SK-N-SH treated with all-trans-retinoic acid at 6 μM for 48 hours (cell line): Measurements from ENCODE around the gene ST3GAL3.
A peak's percentile ranks its signal among the peaks of the same experiment; 100 is the strongest.
"Not testable (repeated sequence)": the region's sequence is repeated elsewhere in the genome, so short reads cannot be mapped to it uniquely, and the experiment has no call there.

Experiments used
- ATAC-seq: fragments of 200-7000 bp; cut with Tn5 transposase; 3 replicates; pipeline ENCODE4 v1.9.1; 2020; ENCODE audit warnings: mild to moderate bottlenecking, moderate library complexity
- ARNTL ChIP-seq: fragments of 450-650 bp; formaldehyde crosslinking; IDR thresholded peaks from 2 replicates; pipeline ENCODE4 v1.5.0; 2020; ENCODE audit warnings: low read depth, mild to moderate bottlenecking, moderate library complexity, borderline replicate concordance
- BACH2 ChIP-seq: fragments of 250-450 bp; sonication (Bioruptor Pico); IDR thresholded peaks from 2 replicates; pipeline ENCODE4 v1.9.0; 2021; ENCODE audit warnings: mild to moderate bottlenecking, borderline replicate concordance
- CSDC2 ChIP-seq: fragments of 250-450 bp; sonication (Bioruptor Pico); IDR thresholded peaks from 2 replicates; pipeline ENCODE4 v1.5.0; 2020; ENCODE audit warnings: mild to moderate bottlenecking, moderate library complexity
- ESRRG ChIP-seq: fragments of 250-450 bp; sonication (Bioruptor Pico); IDR thresholded peaks from 2 replicates; pipeline ENCODE4 v1.6.1; 2021; ENCODE audit warnings: mild to moderate bottlenecking
- ISL1 ChIP-seq: fragments of 250-450 bp; sonication (Bioruptor Pico); IDR thresholded peaks from 2 replicates; pipeline ENCODE4 v2.1.2; 2022; ENCODE audit warnings: mild to moderate bottlenecking, moderate library complexity
- PPARA ChIP-seq: fragments of 250-450 bp; sonication (Bioruptor Pico); IDR thresholded peaks from 2 replicates; pipeline ENCODE4 v1.5.0; 2020; ENCODE audit warnings: mild to moderate bottlenecking, borderline replicate concordance
- SNAI2 ChIP-seq: fragments of 250-450 bp; sonication (Bioruptor Pico); IDR thresholded peaks from 2 replicates; pipeline ENCODE4 v1.5.0; 2020; ENCODE audit warnings: mild to moderate bottlenecking, moderate library complexity
- TCF4 ChIP-seq: fragments of 250-450 bp; sonication (Bioruptor Pico); IDR thresholded peaks from 2 replicates; pipeline ENCODE4 v1.8.0; 2021; ENCODE audit warnings: mild to moderate bottlenecking, moderate library complexity, borderline replicate concordance
- TOX ChIP-seq: fragments of 250-450 bp; sonication (Bioruptor Pico); IDR thresholded peaks from 2 replicates; pipeline ENCODE4 v1.8.0; 2021; ENCODE audit warnings: mild to moderate bottlenecking, moderate library complexity, borderline replicate concordance
- ZC3H10 ChIP-seq: fragments of 250-450 bp; sonication (Bioruptor Pico); IDR thresholded peaks from 2 replicates; pipeline ENCODE4 v1.5.1; 2021; ENCODE audit warnings: mild to moderate bottlenecking, moderate library complexity
- ZFP3 ChIP-seq: fragments of 250-450 bp; sonication (Bioruptor Pico); IDR thresholded peaks from 2 replicates; pipeline ENCODE4 v1.5.0; 2020; ENCODE audit warnings: mild to moderate bottlenecking, moderate library complexity
- ZNF565 ChIP-seq: fragments of 450-650 bp; formaldehyde crosslinking; conservative IDR thresholded peaks from 2 replicates; pipeline ENCODE4 v1.5.0; 2020; ENCODE audit warnings: low read depth, mild to moderate bottlenecking, moderate library complexity
- ZNF70 ChIP-seq: fragments of 450-650 bp; formaldehyde crosslinking; IDR thresholded peaks from 2 replicates; pipeline ENCODE4 v1.5.0; 2020; ENCODE audit warnings: mild to moderate bottlenecking, moderate library complexity
- TF ChIP-seq, protein P1 (sequence below): fragments of 250-450 bp; sonication (Bioruptor Pico); IDR thresholded peaks from 2 replicates; pipeline ENCODE4 v1.8.0; 2020; ENCODE audit warnings: mild to moderate bottlenecking, moderate library complexity, borderline replicate concordance
- TF ChIP-seq, protein P2 (sequence below): fragments of 250-450 bp; sonication (Bioruptor Pico); IDR thresholded peaks from 2 replicates; pipeline ENCODE4 v1.8.0; 2021; ENCODE audit warnings: low read depth, mild to moderate bottlenecking, moderate library complexity, borderline replicate concordance
- TF ChIP-seq, protein P3 (sequence below): fragments of 250-450 bp; sonication (Bioruptor Pico); IDR thresholded peaks from 2 replicates; pipeline ENCODE4 v1.5.0; 2020; ENCODE audit warnings: mild to moderate bottlenecking, moderate library complexity

The ST3GAL3 gene

DNA sequence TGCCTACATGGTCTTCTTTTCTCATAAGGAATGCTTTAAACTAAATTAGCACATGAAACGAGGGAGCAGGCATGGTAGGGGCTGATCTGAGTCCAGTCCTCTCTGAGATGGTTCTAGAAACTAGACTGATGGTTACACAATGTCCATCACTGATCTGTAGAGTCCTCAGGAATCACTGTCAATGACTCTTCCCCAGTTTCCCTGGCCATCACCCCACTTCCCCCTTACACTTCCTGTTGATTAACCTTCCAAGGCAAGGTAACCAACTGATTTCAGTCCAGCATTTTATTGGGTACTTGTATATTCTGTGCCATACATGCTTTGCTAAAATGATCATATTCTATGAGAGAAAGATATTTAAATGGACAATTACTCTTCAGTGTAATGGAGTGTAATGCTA is 125.7 kb downstream of the ST3GAL3 start:
- TF ChIP-seq ESRRG (CRISPR knock-in tag) (no peak), ZNF565 (CRISPR knock-in tag) (no peak)
- TF ChIP-seq, protein P1, sequence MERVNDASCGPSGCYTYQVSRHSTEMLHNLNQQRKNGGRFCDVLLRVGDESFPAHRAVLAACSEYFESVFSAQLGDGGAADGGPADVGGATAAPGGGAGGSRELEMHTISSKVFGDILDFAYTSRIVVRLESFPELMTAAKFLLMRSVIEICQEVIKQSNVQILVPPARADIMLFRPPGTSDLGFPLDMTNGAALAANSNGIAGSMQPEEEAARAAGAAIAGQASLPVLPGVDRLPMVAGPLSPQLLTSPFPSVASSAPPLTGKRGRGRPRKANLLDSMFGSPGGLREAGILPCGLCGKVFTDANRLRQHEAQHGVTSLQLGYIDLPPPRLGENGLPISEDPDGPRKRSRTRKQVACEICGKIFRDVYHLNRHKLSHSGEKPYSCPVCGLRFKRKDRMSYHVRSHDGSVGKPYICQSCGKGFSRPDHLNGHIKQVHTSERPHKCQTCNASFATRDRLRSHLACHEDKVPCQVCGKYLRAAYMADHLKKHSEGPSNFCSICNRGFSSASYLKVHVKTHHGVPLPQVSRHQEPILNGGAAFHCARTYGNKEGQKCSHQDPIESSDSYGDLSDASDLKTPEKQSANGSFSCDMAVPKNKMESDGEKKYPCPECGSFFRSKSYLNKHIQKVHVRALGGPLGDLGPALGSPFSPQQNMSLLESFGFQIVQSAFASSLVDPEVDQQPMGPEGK (CRISPR knock-in tag): no peak
- no peak for ATAC-seq

DNA sequence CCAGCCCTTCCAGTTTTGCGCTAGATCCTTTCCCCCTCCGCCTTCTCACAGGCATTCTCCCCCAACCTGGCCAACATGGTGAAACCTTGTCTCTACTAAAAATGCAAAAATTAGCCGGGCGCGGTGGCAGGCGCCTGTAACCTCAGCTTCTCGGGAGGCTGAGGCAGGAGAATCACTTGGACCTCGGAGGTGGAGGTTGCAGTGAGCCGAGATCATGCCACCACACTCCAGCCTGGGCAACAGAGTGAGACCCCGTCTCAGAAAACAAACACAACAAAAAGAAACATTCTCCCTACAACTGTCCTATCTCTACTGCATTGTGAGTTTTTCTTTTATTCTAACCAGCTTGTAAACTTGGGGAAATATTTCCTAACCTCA is 126.6 kb downstream of the ST3GAL3 start:
- ATAC-seq: not testable (repeated sequence)

DNA sequence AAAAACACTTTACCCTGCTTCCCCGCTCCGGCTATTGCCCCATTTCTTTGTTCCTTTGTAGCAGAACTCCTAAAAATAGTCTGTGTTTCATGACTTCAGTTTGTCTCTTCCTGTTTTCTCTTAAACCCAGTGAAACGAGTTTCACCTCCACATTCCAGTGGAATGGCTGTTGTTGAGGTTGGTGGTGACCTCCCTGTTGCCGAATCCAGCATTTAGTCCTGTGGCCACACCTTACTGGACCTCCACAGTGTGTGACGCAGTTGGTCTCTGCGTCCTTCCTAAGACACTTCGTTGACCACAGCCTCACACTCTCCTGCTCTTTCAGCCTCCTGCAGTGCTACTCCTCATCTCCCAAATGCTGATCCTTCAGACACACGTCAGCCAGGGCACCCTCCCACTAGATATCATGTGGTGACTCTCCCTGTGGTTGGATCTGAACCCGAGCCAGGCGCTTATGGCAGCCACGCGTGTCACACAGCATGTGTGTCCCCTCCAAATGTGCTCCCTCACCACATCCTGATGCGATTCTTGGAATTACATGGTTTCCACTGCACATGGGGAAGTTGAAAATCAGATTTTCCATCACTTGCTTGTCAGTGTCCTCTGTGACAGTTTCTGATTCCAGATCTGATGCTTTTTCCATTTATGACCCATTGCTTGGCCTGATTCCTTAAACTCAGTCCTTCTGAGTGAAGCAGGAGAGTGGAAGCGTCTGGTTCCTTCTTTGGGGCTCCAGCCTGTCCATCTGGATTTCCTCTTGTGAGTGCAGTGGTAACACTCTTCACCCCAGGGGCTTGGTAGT is 127.1 kb downstream of the ST3GAL3 start:
- ATAC-seq: peak; percentile 34; the same call in 2 of the 3 replicates
- TF ChIP-seq ARNTL: no peak
- TF ChIP-seq ZFP3 (CRISPR knock-in tag): no peak
- no peak for TF ChIP-seq ZC3H10 (CRISPR knock-in tag)
- TF ChIP-seq, protein P2, sequence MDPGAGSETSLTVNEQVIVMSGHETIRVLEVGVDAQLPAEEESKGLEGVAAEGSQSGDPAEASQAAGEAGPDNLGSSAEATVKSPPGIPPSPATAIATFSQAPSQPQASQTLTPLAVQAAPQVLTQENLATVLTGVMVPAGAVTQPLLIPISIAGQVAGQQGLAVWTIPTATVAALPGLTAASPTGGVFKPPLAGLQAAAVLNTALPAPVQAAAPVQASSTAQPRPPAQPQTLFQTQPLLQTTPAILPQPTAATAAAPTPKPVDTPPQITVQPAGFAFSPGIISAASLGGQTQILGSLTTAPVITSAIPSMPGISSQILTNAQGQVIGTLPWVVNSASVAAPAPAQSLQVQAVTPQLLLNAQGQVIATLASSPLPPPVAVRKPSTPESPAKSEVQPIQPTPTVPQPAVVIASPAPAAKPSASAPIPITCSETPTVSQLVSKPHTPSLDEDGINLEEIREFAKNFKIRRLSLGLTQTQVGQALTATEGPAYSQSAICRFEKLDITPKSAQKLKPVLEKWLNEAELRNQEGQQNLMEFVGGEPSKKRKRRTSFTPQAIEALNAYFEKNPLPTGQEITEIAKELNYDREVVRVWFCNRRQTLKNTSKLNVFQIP (CRISPR knock-in tag): no peak
- TF ChIP-seq PPARA (CRISPR knock-in tag): no peak
- no peak for TF ChIP-seq TCF4 (CRISPR knock-in tag)
- TF ChIP-seq ISL1: no peak
- no peak for TF ChIP-seq CSDC2 (CRISPR knock-in tag)
- TF ChIP-seq, protein P3, sequence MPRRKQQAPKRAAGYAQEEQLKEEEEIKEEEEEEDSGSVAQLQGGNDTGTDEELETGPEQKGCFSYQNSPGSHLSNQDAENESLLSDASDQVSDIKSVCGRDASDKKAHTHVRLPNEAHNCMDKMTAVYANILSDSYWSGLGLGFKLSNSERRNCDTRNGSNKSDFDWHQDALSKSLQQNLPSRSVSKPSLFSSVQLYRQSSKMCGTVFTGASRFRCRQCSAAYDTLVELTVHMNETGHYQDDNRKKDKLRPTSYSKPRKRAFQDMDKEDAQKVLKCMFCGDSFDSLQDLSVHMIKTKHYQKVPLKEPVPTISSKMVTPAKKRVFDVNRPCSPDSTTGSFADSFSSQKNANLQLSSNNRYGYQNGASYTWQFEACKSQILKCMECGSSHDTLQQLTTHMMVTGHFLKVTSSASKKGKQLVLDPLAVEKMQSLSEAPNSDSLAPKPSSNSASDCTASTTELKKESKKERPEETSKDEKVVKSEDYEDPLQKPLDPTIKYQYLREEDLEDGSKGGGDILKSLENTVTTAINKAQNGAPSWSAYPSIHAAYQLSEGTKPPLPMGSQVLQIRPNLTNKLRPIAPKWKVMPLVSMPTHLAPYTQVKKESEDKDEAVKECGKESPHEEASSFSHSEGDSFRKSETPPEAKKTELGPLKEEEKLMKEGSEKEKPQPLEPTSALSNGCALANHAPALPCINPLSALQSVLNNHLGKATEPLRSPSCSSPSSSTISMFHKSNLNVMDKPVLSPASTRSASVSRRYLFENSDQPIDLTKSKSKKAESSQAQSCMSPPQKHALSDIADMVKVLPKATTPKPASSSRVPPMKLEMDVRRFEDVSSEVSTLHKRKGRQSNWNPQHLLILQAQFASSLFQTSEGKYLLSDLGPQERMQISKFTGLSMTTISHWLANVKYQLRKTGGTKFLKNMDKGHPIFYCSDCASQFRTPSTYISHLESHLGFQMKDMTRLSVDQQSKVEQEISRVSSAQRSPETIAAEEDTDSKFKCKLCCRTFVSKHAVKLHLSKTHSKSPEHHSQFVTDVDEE (CRISPR knock-in tag): no peak
- no peak for TF ChIP-seq ZNF70 (CRISPR knock-in tag)

DNA sequence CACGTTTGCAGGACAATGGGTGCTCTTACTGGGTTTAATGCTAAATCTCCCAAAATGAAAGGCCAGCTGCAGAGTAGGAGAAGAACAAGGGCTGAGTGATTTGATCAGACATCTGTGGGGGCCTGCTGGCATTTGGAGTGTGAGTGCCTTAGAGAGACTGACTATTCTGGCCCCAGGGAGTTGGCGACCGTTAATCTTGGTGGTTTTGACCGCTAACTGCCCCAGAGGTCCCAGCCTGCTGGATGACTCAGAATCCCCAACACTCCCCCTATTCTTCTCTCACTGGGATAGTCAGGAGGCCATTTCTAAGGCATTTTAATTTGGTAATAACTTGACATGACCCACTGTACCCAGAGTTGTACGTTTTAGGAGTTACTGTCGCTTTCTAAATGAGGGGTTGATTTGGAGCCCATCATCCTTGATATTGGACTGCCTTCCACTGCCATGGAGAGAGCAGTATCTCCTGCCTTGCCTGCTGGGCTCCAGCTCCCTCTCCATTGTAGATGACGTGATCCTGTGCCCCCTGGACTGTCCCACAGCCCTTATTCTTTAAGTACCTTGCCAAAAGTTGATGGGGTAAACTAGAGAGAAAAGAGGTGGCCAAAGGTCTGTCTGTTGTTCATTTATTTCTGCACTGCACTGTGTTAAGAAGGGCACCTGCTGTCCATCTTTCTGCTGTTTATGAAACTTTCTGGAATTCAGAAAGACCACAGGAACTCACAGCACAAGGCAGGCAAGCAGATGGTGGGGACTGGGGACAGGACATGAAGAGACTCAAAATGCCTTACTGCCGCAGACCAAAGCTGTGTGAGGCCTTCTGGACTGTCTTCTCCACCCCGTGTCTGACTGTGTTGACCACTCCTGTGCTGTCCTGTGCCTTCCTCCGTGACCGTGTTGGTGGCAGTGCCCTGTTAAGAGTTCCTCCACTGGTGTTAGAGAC is 128.0 kb downstream of the ST3GAL3 start:
- peak; percentile 23; the same call in 1 of the 2 replicates for TF ChIP-seq ISL1
- TF ChIP-seq, protein P3 (CRISPR knock-in tag): no peak
- no peak for TF ChIP-seq SNAI2
- TF ChIP-seq TOX (CRISPR knock-in tag): no peak
- peak; percentile 9; the same call in 1 of the 2 replicates for TF ChIP-seq TCF4 (CRISPR knock-in tag)
- 0 out of 2 replicates have a peak, but pooled peaks have one; percentile 26 for TF ChIP-seq ZC3H10 (CRISPR knock-in tag)
- TF ChIP-seq BACH2 (CRISPR knock-in tag): no peak
- peak; percentile 90 for ATAC-seq
